Activated naive CD4-positive, alpha-beta T cell treated with anti-CD3 and anti-CD28 coated beads, Interleukin-2, amount 50 U/mL, for 72 hours (primary cell): Measurements from ENCODE around the gene OR13J1. TPM values are rescaled to one million over a fixed set of nuclear protein-coding genes. Genes with fewer than 3 reads are reported as not detected.
"Not testable (repeated sequence)": the region's sequence is repeated elsewhere in the genome, so short reads cannot be mapped to it uniquely, and the experiment has no call there.

Experiments used
- ATAC-seq, 2 donors: fragments of 150-1000 bp; cut with Tn5 transposase; 2 replicates each; pipeline ENCODE4 v1.10.0; 2021; ENCODE audit warnings: mild to moderate bottlenecking in 2 of 2, moderate library complexity in 2 of 2
- DNase-seq, 2 donors: peaks; one replicate each; pipeline ENCODE4 v3.0.0; 2021 to 2022; ENCODE audit warnings: low spot score in 2 of 2
- H3K27ac Mint-ChIP-seq, 2 donors: one replicate each; pipeline ENCODE4 v1.8.0; 2022; ENCODE audit warnings: mild to moderate bottlenecking in 2 of 2, mixed read lengths in 2 of 2
- H3K36me3 Mint-ChIP-seq, 2 donors: one replicate each; pipeline ENCODE4 v1.8.0; 2022; ENCODE audit warnings: mixed read lengths in 2 of 2
- H3K9me3 Mint-ChIP-seq, 2 donors: one replicate each; pipeline ENCODE4 v1.8.0; 2022; ENCODE audit warnings: mixed read lengths in 2 of 2
- total RNA-seq, 2 donors: library from RNA; stranded (reverse); gene quantifications; one replicate each; pipeline ENCODE4 v1.2.3, GENCODE V29; 2022

Gene OR13J1
- total RNA-seq, result not detected

GRCh38 chr9:35870351-35870923 lies at the start of gene OR13J1:
Gene OR13J1, minus strand, starts transcription at chr9:35870401. Its CDS starts 0 bp downstream, at chr9:35870401.
- H3K36me3 Mint-ChIP-seq, result no peaks in the 10 kb centered on the region
- ATAC-seq, result no peak
- no peak within 1 kb of the TSS for H3K27ac Mint-ChIP-seq
- no peaks in the 10 kb centered on the region for H3K9me3 Mint-ChIP-seq
- DNase-seq, result no peak

- ATAC-seq (no peak), DNase-seq (no peak)
- Mint-ChIP-seq H3K9me3 (no peaks in the 10 kb centered on the region), H3K36me3 (no peaks in the 10 kb centered on the region), H3K27ac (no peak overlapping the region)
Observed at GRCh38 chr9:35919212-35920008, 49.2 kb upstream of the OR13J1 start.

GRCh38 chr9:35918780-35919179 lies 48.6 kb upstream of the OR13J1 start:
- ATAC-seq (no peak), DNase-seq (no peak)
- Mint-ChIP-seq H3K9me3 (no peaks in the 10 kb centered on the region), H3K27ac (no peak overlapping the region), H3K36me3 (no peaks in the 10 kb centered on the region)

- Mint-ChIP-seq H3K9me3 (no peaks in the 10 kb centered on the region), H3K27ac (no peak overlapping the region), H3K36me3 (no peaks in the 10 kb centered on the region)
- DNase-seq, result no peak
- ATAC-seq, result no peak
Observed at GRCh38 chr9:35917261-35917660, 47.1 kb upstream of the OR13J1 start.

GRCh38 chr9:35915681-35916294 lies 45.6 kb upstream of the OR13J1 start:
- ATAC-seq (no peak), DNase-seq (no peak)
- no peak overlapping the region for H3K27ac Mint-ChIP-seq
- H3K36me3 Mint-ChIP-seq, result no peaks in the 10 kb centered on the region
- no peaks in the 10 kb centered on the region for H3K9me3 Mint-ChIP-seq

- Mint-ChIP-seq H3K9me3 (no peaks in the 10 kb centered on the region), H3K27ac (no peak overlapping the region), H3K36me3 (no peaks in the 10 kb centered on the region)
- ATAC-seq (peak in 1 of 2 donors; percentile 44), DNase-seq (no peak)
Observed at GRCh38 chr9:35914301-35914807, 44.2 kb upstream of the OR13J1 start.

GRCh38 chr9:35913429-35913828 lies 43.2 kb upstream of the OR13J1 start:
- DNase-seq, H3K36me3 Mint-ChIP-seq, ATAC-seq, H3K9me3 Mint-ChIP-seq, H3K27ac Mint-ChIP-seq: not testable (repeated sequence)

GRCh38 chr9:35912791-35913400 lies 42.7 kb upstream of the OR13J1 start:
- no peaks in the 10 kb centered on the region for H3K9me3 Mint-ChIP-seq
- H3K36me3 Mint-ChIP-seq, result no peaks in the 10 kb centered on the region
- ATAC-seq, result no peak
- no peak overlapping the region for H3K27ac Mint-ChIP-seq
- DNase-seq, result no peak

GRCh38 chr9:35911690-35912089 lies 41.5 kb upstream of the OR13J1 start:
- DNase-seq, result no peak
- H3K36me3 Mint-ChIP-seq, result no peaks in the 10 kb centered on the region
- ATAC-seq, result no peak
- no peaks in the 10 kb centered on the region for H3K9me3 Mint-ChIP-seq
- H3K27ac Mint-ChIP-seq, result no peak overlapping the region

GRCh38 chr9:35910613-35911359 lies 40.6 kb upstream of the OR13J1 start:
- DNase-seq, result peak in 1 of 2 donors; percentile 33

GRCh38 chr9:35909687-35910612 lies 39.7 kb upstream of the OR13J1 start:
- peak overlapping the region in 1 of 2 donors; percentile 76 for H3K27ac Mint-ChIP-seq
- DNase-seq (no peak), ATAC-seq (no peak)
- H3K36me3 Mint-ChIP-seq, result no peaks in the 10 kb centered on the region
- no peaks in the 10 kb centered on the region for H3K9me3 Mint-ChIP-seq

More at GRCh38 chr9:35910613-35911359, 40.6 kb upstream of the OR13J1 start:
- Mint-ChIP-seq H3K36me3 (no peaks in the 10 kb centered on the region), H3K27ac (peak overlapping the region; percentile 76 to 95), H3K9me3 (no peaks in the 10 kb centered on the region)
- ATAC-seq, result peak; percentile 51 to 69

- DNase-seq (no peak), ATAC-seq (no peak)
- H3K27ac Mint-ChIP-seq, result peak within 1 kb of the TSS; percentile 1 to 6
- no peaks in the 10 kb centered on the region for H3K9me3 Mint-ChIP-seq
- H3K36me3 Mint-ChIP-seq, result no peaks in the 10 kb centered on the region
Observed at GRCh38 chr9:35909274-35909673, 39.1 kb upstream of the OR13J1 start, which contains the start of gene SPAAR. Gene SPAAR, plus strand, starts transcription at chr9:35909490. Its CDS starts 974 bp downstream, at chr9:35910464.

GRCh38 chr9:35908504-35909125 lies 38.4 kb upstream of the OR13J1 start:
- no peaks in the 10 kb centered on the region for H3K36me3 Mint-ChIP-seq
- no peaks in the 10 kb centered on the region for H3K9me3 Mint-ChIP-seq
- DNase-seq (no peak), ATAC-seq (no peak)
- H3K27ac Mint-ChIP-seq, result peak overlapping the region; percentile 1 to 6

- Mint-ChIP-seq H3K9me3 (no peaks in the 10 kb centered on the region), H3K27ac (no peak overlapping the region), H3K36me3 (no peaks in the 10 kb centered on the region)
- ATAC-seq, result peak in 1 of 2 donors; percentile 51
- no peak for DNase-seq
Observed at GRCh38 chr9:35907711-35908503, 37.7 kb upstream of the OR13J1 start.
